ENCODE results near the gene OGFR.

OGFR gene

GRCh38 chr20:62806383-62807050 lies 1.9 kb downstream of the OGFR start:
- peak overlapping the region; percentile 80 for H3K4me3 ChIP-seq (ENCODE audit: low read length)

DNA sequence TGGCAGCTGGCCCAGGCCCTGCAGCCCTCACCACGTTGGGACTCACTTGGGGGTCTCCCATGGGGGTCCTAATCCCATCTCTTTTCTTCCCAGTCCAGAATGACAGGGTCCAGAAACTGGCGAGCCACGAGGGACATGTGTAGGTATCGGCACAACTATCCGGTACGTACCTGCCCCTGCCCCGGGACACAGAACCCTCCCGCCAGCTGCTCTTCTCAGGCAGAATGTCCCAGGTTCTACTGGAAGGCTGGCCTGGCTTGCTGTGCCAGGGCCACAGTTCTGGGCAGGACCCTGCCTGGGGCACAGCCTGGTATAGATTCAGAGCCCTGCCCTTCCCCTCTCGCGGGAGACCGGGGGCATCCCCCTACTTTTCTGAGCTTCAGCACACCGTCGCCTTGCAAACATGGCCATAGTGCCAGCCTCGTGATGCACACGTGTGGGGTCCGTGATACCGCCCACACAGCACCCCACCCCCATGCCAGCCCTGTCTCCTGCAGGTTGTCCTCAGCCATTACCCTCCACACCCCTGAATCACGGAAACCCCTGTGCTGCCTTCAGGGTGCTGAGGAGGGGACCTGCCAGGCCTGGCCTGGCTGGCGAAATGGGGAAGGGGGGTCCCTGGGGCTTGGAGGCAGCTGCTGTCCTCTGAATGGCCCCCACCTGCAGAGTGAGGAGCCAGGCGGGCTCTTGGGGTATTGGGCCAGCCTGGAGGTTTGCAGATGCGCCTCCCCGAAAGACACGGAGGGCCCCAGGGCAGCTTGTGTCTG lies 3.0 kb downstream of the OGFR start:
- H3K4me3 ChIP-seq (ENCODE audit: low read length) = no peak overlapping the region
- DNase-seq (ENCODE audit: low read depth) = no peak
- TF ChIP-seq CTCF (conservative IDR thresholded peaks at IDR 0.05; ENCODE audit: low read length) = no peak

More at GRCh38 chr20:62806383-62807050, 1.9 kb downstream of the OGFR start:
- TF ChIP-seq CTCF (conservative IDR thresholded peaks at IDR 0.05; ENCODE audit: low read length) = no peak
- no peak for DNase-seq (ENCODE audit: low read depth)

- TF ChIP-seq CTCF (conservative IDR thresholded peaks at IDR 0.05; ENCODE audit: low read length) = peak; percentile 87
- no peak overlapping the region for H3K4me3 ChIP-seq (ENCODE audit: low read length)
- DNase-seq (ENCODE audit: low read depth) = peak; percentile 46
Observed at GRCh38 chr20:62808211-62808865, 3.7 kb downstream of the OGFR start.

DNA sequence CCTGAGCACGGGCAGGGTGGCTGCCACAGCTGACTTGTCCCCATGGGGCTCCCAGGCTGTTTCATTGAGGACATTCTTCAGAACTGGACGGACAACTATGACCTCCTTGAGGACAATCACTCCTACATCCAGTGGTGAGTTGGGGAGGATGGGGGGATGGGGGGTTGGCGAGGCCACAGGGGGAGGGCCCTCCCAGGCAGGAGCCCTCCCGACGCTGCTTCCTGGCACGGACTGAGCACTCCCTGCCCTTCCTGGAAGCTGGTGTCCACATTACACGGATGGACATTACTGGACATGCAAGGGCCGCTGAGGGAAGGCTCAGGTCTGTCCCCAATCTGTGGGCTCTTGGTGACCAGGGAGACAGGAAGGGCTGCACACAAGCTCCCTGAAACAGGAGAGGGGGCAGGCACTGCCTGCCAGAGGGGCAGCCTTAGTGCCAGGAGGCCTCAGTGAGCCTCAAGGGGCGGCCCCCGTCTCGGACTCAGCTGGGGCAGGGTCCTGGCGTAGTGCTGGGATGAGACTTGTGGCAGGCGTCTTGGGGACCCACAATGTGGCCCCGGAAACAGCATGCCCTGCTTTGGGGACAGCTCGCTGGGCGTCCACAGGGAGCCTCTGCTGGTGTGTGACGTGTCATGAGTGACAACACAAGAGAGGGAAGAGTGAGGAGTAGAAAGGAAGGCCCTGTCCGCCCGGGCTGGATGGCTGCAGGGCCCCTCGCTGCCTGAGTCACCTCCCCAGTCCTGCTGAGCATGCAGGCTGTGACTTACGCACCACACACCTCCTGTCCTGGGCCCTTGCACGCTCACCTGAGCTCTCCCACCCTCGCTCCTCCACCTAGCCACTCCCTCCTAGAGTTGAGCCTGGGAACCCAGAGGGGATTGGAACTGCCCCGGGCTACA lies 5.1 kb downstream of the OGFR start:
- no peak for DNase-seq (ENCODE audit: low read depth)
- TF ChIP-seq CTCF (conservative IDR thresholded peaks at IDR 0.05; ENCODE audit: low read length) = no peak
- no peak overlapping the region for H3K4me3 ChIP-seq (ENCODE audit: low read length)

GRCh38 chr20:62811320-62811719 lies 6.7 kb downstream of the OGFR start:
- no peak for DNase-seq (ENCODE audit: low read depth)
- H3K4me3 ChIP-seq (ENCODE audit: low read length) = no peak overlapping the region
- no peak for TF ChIP-seq CTCF (conservative IDR thresholded peaks at IDR 0.05; ENCODE audit: low read length)

- H3K4me3 ChIP-seq (ENCODE audit: low read length) = no peak overlapping the region
- DNase-seq (ENCODE audit: low read depth) = no peak
- TF ChIP-seq CTCF (conservative IDR thresholded peaks at IDR 0.05; ENCODE audit: low read length) = no peak
Observed at GRCh38 chr20:62811720-62812119, 7.1 kb downstream of the OGFR start.

Data from AG10803 (cell line).